ENCODE data around the gene SLC6A3.

- TF ChIP-seq POLR2A (IDR thresholded peaks at IDR 0.05; ENCODE audit: low read length) (no peak), GATA1 (IDR thresholded peaks at IDR 0.05; ENCODE audit: low read depth, low read length) (no peak)
These were observed 41.2 kb downstream of the SLC6A3 start for GRCh38 chr5:1404062-1404461.
